HG02610 (cell line): ENCODE data around the gene DNAJC5G.
"Not testable (repeated sequence)": the region's sequence is repeated elsewhere in the genome, so short reads cannot be mapped to it uniquely, and the experiment has no call there.

Source experiments
- ATAC-seq: cut with Tn5 transposase; IDR thresholded peaks from one replicate; pipeline ENCODE4 v1.9.1; 2021; ENCODE audit warnings: mild to moderate bottlenecking, moderate library complexity; ENCODE audit not compliant: unreplicated experiment

DNAJC5G gene

GRCh38 chr2:27280826-27281225 is 5.6 kb downstream of the DNAJC5G start:
- ATAC-seq = no peak

- no peak for ATAC-seq
These were observed 6.2 kb downstream of the DNAJC5G start for GRCh38 chr2:27281442-27281841.

- no peak for ATAC-seq
These were observed 6.8 kb downstream of the DNAJC5G start, which contains the start of gene TRIM54 for GRCh38 chr2:27281855-27282559. TRIM54 (plus strand) TSS chr2:27282429; CDS start chr2:27282732, 303 bp downstream.

GRCh38 chr2:27282892-27283291 is 7.7 kb downstream of the DNAJC5G start:
- no peak for ATAC-seq

GRCh38 chr2:27284996-27285395 is 9.8 kb downstream of the DNAJC5G start:
- no peak for ATAC-seq

GRCh38 chr2:27285481-27285880 is 10.2 kb downstream of the DNAJC5G start:
- ATAC-seq = no peak

GRCh38 chr2:27288610-27289009 is 13.4 kb downstream of the DNAJC5G start:
- ATAC-seq = no peak

- ATAC-seq = no peak
These were observed 15.3 kb downstream of the DNAJC5G start for GRCh38 chr2:27290549-27290948.

- ATAC-seq = no peak
These were observed 16.6 kb downstream of the DNAJC5G start for GRCh38 chr2:27291865-27292264.

GRCh38 chr2:27294928-27295327 is 19.7 kb downstream of the DNAJC5G start:
- ATAC-seq = no peak

- ATAC-seq = no peak
These were observed 21.2 kb downstream of the DNAJC5G start for GRCh38 chr2:27296481-27296880.

GRCh38 chr2:27297195-27297594 is 22.0 kb downstream of the DNAJC5G start:
- no peak for ATAC-seq

GRCh38 chr2:27298391-27299080 is 23.3 kb downstream of the DNAJC5G start:
- no peak for ATAC-seq

- not testable (repeated sequence) for ATAC-seq
These were observed 25.4 kb downstream of the DNAJC5G start for GRCh38 chr2:27300606-27301005.

- ATAC-seq = no peak
These were observed 28.1 kb downstream of the DNAJC5G start for GRCh38 chr2:27303093-27304025.

- ATAC-seq = no peak
These were observed 29.4 kb downstream of the DNAJC5G start for GRCh38 chr2:27304488-27305240.

GRCh38 chr2:27305516-27305915 is 30.3 kb downstream of the DNAJC5G start:
- ATAC-seq = no peak

- ATAC-seq = no peak
These were observed 30.9 kb downstream of the DNAJC5G start for GRCh38 chr2:27306136-27306535.

GRCh38 chr2:27306573-27307286 is 31.5 kb downstream of the DNAJC5G start:
- no peak for ATAC-seq

GRCh38 chr2:27307287-27307544 is 32.0 kb downstream of the DNAJC5G start:
- ATAC-seq = no peak
